Endodermal cell (in vitro differentiated cells): ENCODE measurements around the gene P4HB. TPM values are rescaled to one million over a fixed set of nuclear protein-coding genes. Genes with fewer than 3 reads are reported as not detected.

Source experiments
- DNase-seq: peaks from one replicate; pipeline ENCODE4 v3.0.0-alpha.2; 2017
- H3K27ac ChIP-seq: 2 replicates; pipeline ENCODE4 v1.5.1; 2013; ENCODE audit warnings: mild to moderate bottlenecking, low read depth, low read length, moderate library complexity
- H3K27me3 ChIP-seq: 2 replicates; pipeline ENCODE4 v1.6.1; 2013; ENCODE audit warnings: mild to moderate bottlenecking, low read length, moderate library complexity; ENCODE audit not compliant: insufficient read depth, control insufficient read depth, poor library complexity, severe bottlenecking
- H3K36me3 ChIP-seq: 2 replicates; pipeline ENCODE4 v1.7.0; 2013; ENCODE audit warnings: mild to moderate bottlenecking, low read length, moderate library complexity; ENCODE audit not compliant: control insufficient read depth, insufficient read depth
- H3K4me1 ChIP-seq: one replicate; pipeline ENCODE4 v1.7.0; 2013; ENCODE audit warnings: low read length; ENCODE audit not compliant: control insufficient read depth, insufficient read depth
- H3K4me3 ChIP-seq: 2 replicates; pipeline ENCODE4 v1.5.1; 2013; ENCODE audit warnings: mild to moderate bottlenecking, low read length, moderate library complexity
- H3K9ac ChIP-seq: 2 replicates; pipeline ENCODE4 v1.6.1; 2013; ENCODE audit warnings: mild to moderate bottlenecking, low read length, moderate library complexity; ENCODE audit not compliant: poor library complexity, severe bottlenecking; ENCODE audit errors: extremely low read depth
- H3K9me3 ChIP-seq: 2 replicates; pipeline ENCODE4 v1.6.1; 2013; ENCODE audit warnings: mild to moderate bottlenecking, low read length, moderate library complexity; ENCODE audit not compliant: control insufficient read depth
- H3K27ac Mint-ChIP-seq: 2 replicates; pipeline ENCODE4 v1.8.0; 2020; ENCODE audit warnings: mixed read lengths
- H3K27me3 Mint-ChIP-seq: 2 replicates; pipeline ENCODE4 v1.8.0; 2021; ENCODE audit warnings: mild to moderate bottlenecking, mixed read lengths; ENCODE audit not compliant: insufficient read depth
- H3K36me3 Mint-ChIP-seq: 2 replicates; pipeline ENCODE4 v1.8.0; 2020; ENCODE audit warnings: low read depth, mixed read lengths
- H3K4me1 Mint-ChIP-seq: 2 replicates; pipeline ENCODE4 v1.8.0; 2020; ENCODE audit warnings: mixed read lengths
- H3K4me3 Mint-ChIP-seq: 2 replicates; pipeline ENCODE4 v1.8.0; 2020; ENCODE audit warnings: mild to moderate bottlenecking, moderate library complexity, mixed read lengths
- H3K9me3 Mint-ChIP-seq: 2 replicates; pipeline ENCODE4 v1.8.0; 2020; ENCODE audit warnings: mild to moderate bottlenecking, mixed read lengths
- CTCF ChIP-seq: fragments of 200-600 bp; sonication (generic); conservative IDR thresholded peaks from 2 replicates; pipeline ENCODE4 v1.5.0; 2021; ENCODE audit warnings: antibody characterized with exemption, mild to moderate bottlenecking
- WGBS, 2 experiments: methylation state at CpG; one replicate each; pipeline versions ENCODE4 v1.1.5 to v1.1.7; 2013; ENCODE audit warnings: missing lambda C conversion rate in 2 of 2, mixed read lengths in 1 of 2; ENCODE audit not compliant: insufficient coverage in 1 of 2, insufficient read length in 1 of 2; 5-methylcytosine and 5-hydroxymethylcytosine counted together
- total RNA-seq, 2 donors: library from RNA; stranded (reverse); fragmentation: NEBNext Ultra II Directional in 1 of 2; extraction: Animal tissue kit (Norgen Biotek cat#: 25700) in 1 of 2; gene quantifications; 2 replicates in 1 of 2; 3 replicates in 1 of 2; pipeline ENCODE4 v1.2.1, GENCODE V29; 2021

P4HB gene
- total RNA-seq, 2 donors from 2014 or later = 493 to 535 TPM

- no peak overlapping the region for H3K4me3 Mint-ChIP-seq
- Histone ChIP-seq H3K4me3 (no peak overlapping the region), H3K9me3 (no peaks in the 10 kb centered on the region), H3K27me3 (no peaks in the 10 kb centered on the region), H3K4me1 (no peaks in the 10 kb centered on the region), H3K36me3 (peaks cover 54% of the 10 kb centered on the region), H3K9ac (no peak overlapping the region), H3K27ac (no peak overlapping the region)
- no peaks in the 10 kb centered on the region for H3K9me3 Mint-ChIP-seq
- no peak for TF ChIP-seq CTCF
- H3K27ac Mint-ChIP-seq = no peak overlapping the region
- H3K36me3 Mint-ChIP-seq = peaks cover 46% of the 10 kb centered on the region
- no peaks in the 10 kb centered on the region for H3K27me3 Mint-ChIP-seq
- 98 to 100% methylated on average over 3 to 5 of the region's 5 CpGs for WGBS, 2 experiments
- DNase-seq = no peak
- peaks cover 3% of the 10 kb centered on the region for H3K4me1 Mint-ChIP-seq
Measured at GRCh38 chr17:81877569-81877968, 17.2 kb upstream of the P4HB start.

DNA sequence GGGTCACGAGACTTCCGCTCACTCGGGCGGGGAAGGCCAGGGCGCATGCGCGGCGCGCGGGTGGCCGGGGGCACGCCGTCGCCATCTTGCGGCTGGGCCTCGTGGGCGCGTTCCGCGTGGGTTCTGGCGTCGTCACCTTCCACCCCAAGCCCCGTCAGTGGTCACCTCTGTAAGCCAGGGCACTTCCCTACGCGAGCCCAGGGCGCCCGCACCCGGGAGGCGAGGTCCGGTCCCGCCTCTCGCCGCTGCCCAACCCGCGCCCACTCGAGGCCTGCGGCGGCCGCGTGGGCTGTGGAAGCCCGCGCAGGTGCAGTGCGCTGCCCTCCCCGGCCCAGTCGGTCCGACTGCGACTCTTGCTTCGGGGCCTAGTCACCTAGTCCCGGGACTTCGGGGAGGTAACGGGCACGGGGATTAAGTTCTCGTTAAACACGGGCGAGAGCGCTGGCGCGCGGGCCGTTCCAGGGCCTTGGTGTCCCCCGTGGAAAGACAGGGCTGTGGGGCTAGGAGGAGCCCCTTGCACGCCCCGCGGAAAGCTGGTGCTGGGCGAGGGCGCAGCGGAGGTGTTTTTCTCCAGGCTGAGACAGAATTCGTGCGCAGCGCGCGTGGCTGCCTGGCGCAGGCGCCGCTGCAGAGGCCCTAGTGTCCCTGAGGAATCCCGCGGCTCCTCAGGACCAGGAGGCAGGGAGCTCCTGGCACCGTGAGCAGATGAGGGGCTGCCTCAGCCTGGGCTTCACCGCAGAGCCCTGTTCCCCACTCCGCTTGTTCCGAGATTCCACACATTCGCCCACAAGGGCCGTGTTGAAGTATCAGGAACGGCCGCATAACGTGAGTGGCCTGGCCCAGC, 11.3 kb upstream of the P4HB start:
- H3K27me3 ChIP-seq = no peaks in the 10 kb centered on the region
- Mint-ChIP-seq H3K4me1 (peaks cover 6% of the 10 kb centered on the region), H3K36me3 (peaks cover 3% of the 10 kb centered on the region), H3K27me3 (no peaks in the 10 kb centered on the region), H3K27ac (peak overlapping the region; percentile 89), H3K9me3 (no peaks in the 10 kb centered on the region), H3K4me3 (peak overlapping the region; percentile 77)
- peaks cover 20% of the 10 kb centered on the region for H3K36me3 ChIP-seq
- peak overlapping the region; percentile 92 for H3K27ac ChIP-seq
- H3K9ac ChIP-seq = peak overlapping the region; percentile 89
- H3K9me3 ChIP-seq = no peaks in the 10 kb centered on the region
- H3K4me3 ChIP-seq = peak overlapping the region; percentile 87
- peak; percentile 97 for DNase-seq
- WGBS, 2 experiments = 4 to 7% methylated on average over 60 to 86 of the region's 86 CpGs
- H3K4me1 ChIP-seq = no peaks in the 10 kb centered on the region
- TF ChIP-seq CTCF = peak; percentile 34

- no peak for DNase-seq
- no peaks in the 10 kb centered on the region for H3K4me1 ChIP-seq
- WGBS, 2 experiments = 0% methylated on average over 2 to 61 of the region's 64 CpGs
- H3K4me3 ChIP-seq = peak within 1 kb of the TSS; percentile 92
- H3K36me3 ChIP-seq = peaks cover 20% of the 10 kb centered on the region
- Mint-ChIP-seq H3K36me3 (peaks cover 3% of the 10 kb centered on the region), H3K27ac (peak within 1 kb of the TSS; percentile 89), H3K9me3 (no peaks in the 10 kb centered on the region), H3K4me3 (peak within 1 kb of the TSS; percentile 77), H3K4me1 (peaks cover 6% of the 10 kb centered on the region), H3K27me3 (no peaks in the 10 kb centered on the region)
- H3K27ac ChIP-seq = peak within 1 kb of the TSS; percentile 92
- no peak for TF ChIP-seq CTCF
- H3K9me3 ChIP-seq = no peaks in the 10 kb centered on the region
- peak within 1 kb of the TSS; percentile 89 for H3K9ac ChIP-seq
- H3K27me3 ChIP-seq = no peaks in the 10 kb centered on the region
Measured at GRCh38 chr17:81870981-81871386, 10.6 kb upstream of the P4HB start, which contains the start of gene ARHGDIA. ARHGDIA (minus strand) TSS chr17:81871337; CDS start chr17:81869930, 1,407 bp downstream.
